BJ (cell line): Measurements from ENCODE around the gene ULK3. TPM values are rescaled to one million over a fixed set of nuclear protein-coding genes. Genes with fewer than 3 reads are reported as not detected.

Source experiments
- CTCF ChIA-PET: fragments of 350-600 bp; formaldehyde crosslinking; extraction: SDS; loops from one replicate; lab custom pipeline; 2021; ENCODE audit warnings: antibody characterized with exemption, inconsistent platforms; lab: Yijun Ruan, JAX
- POLR2A ChIA-PET: fragments of 300-600 bp; sonication (Branson Sonifier 250); formaldehyde crosslinking; extraction: SDS; loops from one replicate; lab custom pipeline; 2021; ENCODE audit warnings: antibody characterized with exemption; lab: Charles Lee
- DNase-seq: peaks from one replicate; pipeline ENCODE4 v3.0.0-alpha.2; 2011; ENCODE audit warnings: low read depth
- H3K27me3 ChIP-seq: 2 replicates; pipeline ENCODE4 v1.6.0; 2011; ENCODE audit warnings: low read length; ENCODE audit not compliant: control insufficient read depth, insufficient read depth
- H3K36me3 ChIP-seq: 2 replicates; pipeline ENCODE4 v1.5.1; 2011; ENCODE audit warnings: low read length; ENCODE audit not compliant: control insufficient read depth, insufficient read depth
- H3K4me3 ChIP-seq: 2 replicates; pipeline ENCODE4 v1.5.1; 2011; ENCODE audit warnings: low read depth, mild to moderate bottlenecking, control low read depth, low read length
- CTCF ChIP-seq: IDR thresholded peaks from 2 replicates; pipeline ENCODE4 v1.5.1; 2011; ENCODE audit warnings: low read depth, mild to moderate bottlenecking, control low read depth, inconsistent platforms, low read length, moderate library complexity; ENCODE audit not compliant: insufficient read depth
- polyA plus RNA-seq: library from polyadenylated mRNA; depleted of rRNA; stranded (reverse); fragments of >200 nt; gene quantifications from 2 replicates; pipeline ENCODE4 v1.2.3, GENCODE V29; 2011

ULK3 gene
- polyA plus RNA-seq, 1 experiment, result 20.1 TPM

- CTCF ChIA-PET, result interaction anchor here (0.7 to 3.5 kb wide), 5 partner anchors 10 to 98 kb away, joined by 3 to 10 read pairs (median 5); no protein-coding TSS in a partner anchor
- Histone ChIP-seq H3K27me3 (no peaks in the 10 kb centered on the region), H3K36me3 (peaks cover 2% of the 10 kb centered on the region; the same call in 1 of the 2 replicates), H3K4me3 (no peak overlapping the region)
- POLR2A ChIA-PET, result interaction anchor here (0.5 to 0.6 kb wide), 3 partner anchors 13 to 664 kb away, joined by 3 to 5 read pairs (median 3); partner anchors contain the start of gene MPI
- DNase-seq, result no peak
- no peak for TF ChIP-seq CTCF
These were observed 26.4 kb upstream of the ULK3 start for GRCh38 chr15:74869372-74869725.

GRCh38 chr15:74868059-74868458 is 25.1 kb upstream of the ULK3 start:
- no peak overlapping the region for H3K4me3 ChIP-seq
- POLR2A ChIA-PET, result no interaction called here
- CTCF ChIA-PET, result interaction anchor here (1.0 to 3.5 kb wide), 3 partner anchors 9 to 32 kb away, joined by 3 to 10 read pairs (median 3); no protein-coding TSS in a partner anchor
- no peaks in the 10 kb centered on the region for H3K27me3 ChIP-seq
- no peak for TF ChIP-seq CTCF
- no peak for DNase-seq
- H3K36me3 ChIP-seq, result peaks cover 3% of the 10 kb centered on the region; the same call in 1 of the 2 replicates

DNA sequence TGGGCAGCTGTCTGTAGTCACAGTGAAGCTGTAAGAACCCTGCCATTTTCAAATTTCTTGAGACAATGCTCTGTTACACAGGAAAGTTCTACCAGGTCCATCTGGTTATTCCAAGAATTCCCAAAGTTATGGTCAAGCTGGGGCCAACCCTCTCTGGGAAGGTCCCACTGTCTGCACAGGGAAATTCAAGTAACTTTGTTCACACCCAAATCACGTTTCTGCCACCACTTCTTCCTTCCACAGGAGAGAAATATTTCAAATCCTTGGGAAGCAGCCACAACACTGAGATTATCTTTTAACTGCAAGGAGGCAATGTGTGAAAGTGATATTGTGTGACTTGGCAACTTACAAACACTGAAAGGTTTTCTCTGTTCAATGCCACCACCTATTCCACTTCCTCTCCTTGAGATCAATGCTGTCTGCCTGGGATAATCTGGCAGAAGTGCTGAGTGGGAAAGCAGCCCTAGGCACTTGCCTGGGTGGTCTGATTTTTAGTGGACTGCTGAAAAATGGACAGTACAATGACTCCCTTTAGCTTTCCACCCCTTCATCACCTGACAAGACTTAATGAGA is 24.6 kb upstream of the ULK3 start:
- CTCF ChIA-PET, result interaction anchor here (1.0 to 3.5 kb wide), 3 partner anchors 9 to 32 kb away, joined by 3 to 10 read pairs (median 3); no protein-coding TSS in a partner anchor
- POLR2A ChIA-PET, result no interaction called here
- no peak for DNase-seq
- Histone ChIP-seq H3K36me3 (peaks cover 3% of the 10 kb centered on the region; the same call in 1 of the 2 replicates), H3K4me3 (no peak overlapping the region), H3K27me3 (no peaks in the 10 kb centered on the region)
- no peak for TF ChIP-seq CTCF

- ChIA-PET CTCF (no interaction called here), POLR2A (no interaction called here)
- peaks cover 3% of the 10 kb centered on the region; the same call in 1 of the 2 replicates for H3K36me3 ChIP-seq
- no peak overlapping the region for H3K4me3 ChIP-seq
- no peak for DNase-seq
- no peaks in the 10 kb centered on the region for H3K27me3 ChIP-seq
- TF ChIP-seq CTCF, result no peak
These were observed 23.1 kb upstream of the ULK3 start for GRCh38 chr15:74866090-74866489.

DNA sequence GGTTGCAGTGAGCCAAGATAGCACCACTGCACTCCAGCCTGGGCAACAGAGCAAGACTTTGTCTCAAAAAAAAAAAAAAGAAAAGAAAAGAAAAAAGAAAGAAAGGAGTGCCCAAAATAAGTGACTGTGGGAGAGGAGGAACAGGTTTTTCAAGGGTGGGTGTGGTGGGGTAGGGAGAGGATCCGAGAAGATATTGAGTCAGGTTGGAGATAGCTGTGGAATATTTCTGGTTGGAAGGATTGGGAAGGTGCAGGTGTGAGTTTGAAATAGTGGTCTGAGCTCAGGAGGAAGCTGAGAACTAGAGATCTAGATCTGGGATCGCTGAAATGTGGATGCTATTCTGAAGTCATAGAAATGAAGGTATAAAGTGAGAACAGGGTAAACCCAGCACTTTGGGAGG is 22.4 kb upstream of the ULK3 start:
- CTCF ChIA-PET, result no interaction called here
- no peak for TF ChIP-seq CTCF
- POLR2A ChIA-PET, result no interaction called here
- Histone ChIP-seq H3K27me3 (no peaks in the 10 kb centered on the region), H3K4me3 (no peak overlapping the region), H3K36me3 (peaks cover 3% of the 10 kb centered on the region; the same call in 1 of the 2 replicates)
- no peak for DNase-seq
